HG02642 (cell line): ENCODE measurements around the gene MOSMO.

ENCODE experiments used
- ATAC-seq: cut with Tn5 transposase; IDR thresholded peaks from one replicate; pipeline ENCODE4 v1.9.1; 2021; ENCODE audit warnings: mild to moderate bottlenecking; ENCODE audit not compliant: unreplicated experiment, poor library complexity

MOSMO gene

GRCh38 chr16:22007509-22008214 lies at the start of gene MOSMO:
Gene MOSMO (plus strand): TSS chr16:22008111. CDS start chr16:22008302, 191 bp downstream.
- peak; percentile 69 for ATAC-seq

- no peak for ATAC-seq
Measured at GRCh38 chr16:21959050-21959449, 48.9 kb upstream of the MOSMO start.

- no peak for ATAC-seq
Measured at GRCh38 chr16:21962475-21962874, 45.4 kb upstream of the MOSMO start.

- no peak for ATAC-seq
Measured at GRCh38 chr16:21963887-21964286, 44.0 kb upstream of the MOSMO start.

- no peak for ATAC-seq
Measured at GRCh38 chr16:21964353-21964752, 43.6 kb upstream of the MOSMO start.

GRCh38 chr16:21971856-21972255 lies 36.1 kb upstream of the MOSMO start:
- no peak for ATAC-seq

GRCh38 chr16:21973945-21974344 lies 34.0 kb upstream of the MOSMO start:
- no peak for ATAC-seq

GRCh38 chr16:21980032-21980431 lies 27.9 kb upstream of the MOSMO start:
- no peak for ATAC-seq

GRCh38 chr16:21982108-21982507 lies 25.8 kb upstream of the MOSMO start:
- no peak for ATAC-seq

GRCh38 chr16:21984062-21984461 lies 23.8 kb upstream of the MOSMO start:
- no peak for ATAC-seq

GRCh38 chr16:21985524-21985923 lies 22.4 kb upstream of the MOSMO start:
- ATAC-seq: no peak

- no peak for ATAC-seq
Measured at GRCh38 chr16:21986692-21987246, 21.1 kb upstream of the MOSMO start.

GRCh38 chr16:21987498-21987897 lies 20.4 kb upstream of the MOSMO start:
- ATAC-seq: no peak

- ATAC-seq: no peak
Measured at GRCh38 chr16:21989133-21989532, 18.8 kb upstream of the MOSMO start.

- no peak for ATAC-seq
Measured at GRCh38 chr16:21989751-21990150, 18.2 kb upstream of the MOSMO start.

- no peak for ATAC-seq
Measured at GRCh38 chr16:21990381-21990944, 17.4 kb upstream of the MOSMO start.

GRCh38 chr16:21991621-21992020 lies 16.3 kb upstream of the MOSMO start:
- ATAC-seq: no peak

- no peak for ATAC-seq
Measured at GRCh38 chr16:21994856-21995465, 12.9 kb upstream of the MOSMO start.

- no peak for ATAC-seq
Measured at GRCh38 chr16:21996923-21997696, 10.8 kb upstream of the MOSMO start.

- no peak for ATAC-seq
Measured at GRCh38 chr16:21997697-21998480, 10.0 kb upstream of the MOSMO start.
